Measurements from ENCODE around the gene ITGA7.
A peak's percentile ranks its signal among the peaks of the same experiment; 100 is the strongest.

DNA sequence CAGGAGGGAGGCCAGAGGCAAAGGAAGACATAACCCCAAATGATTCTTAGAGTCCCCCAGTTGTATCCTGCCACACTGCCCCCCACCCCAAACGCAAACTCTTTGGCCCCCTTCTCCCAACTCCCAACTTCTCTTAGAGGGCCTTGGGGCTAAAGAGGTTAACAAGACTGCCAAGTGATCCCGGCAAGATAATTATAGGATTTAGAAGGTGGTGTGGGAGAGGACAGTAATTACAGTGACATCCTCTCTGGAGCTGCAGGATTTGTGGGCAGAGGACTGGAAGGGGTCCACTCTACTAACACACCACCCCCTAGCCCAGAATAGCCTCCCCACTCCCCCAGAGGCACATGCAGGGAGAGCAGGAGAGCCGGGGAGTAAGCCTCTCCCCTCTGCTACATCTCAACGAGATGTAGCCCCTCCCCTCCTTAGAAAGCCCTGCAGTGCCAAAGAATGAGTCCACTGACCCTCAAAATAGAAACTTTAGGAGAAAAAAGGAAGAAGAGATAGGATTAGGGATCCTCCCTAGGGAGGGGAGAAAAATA is 29.9 kb upstream of the ITGA7 start:
- TF ChIP-seq EZH2phosphoT487 (IDR thresholded peaks at IDR 0.05; ENCODE audit: borderline replicate concordance, low read length), result no peak
- TF ChIP-seq, protein P1, sequence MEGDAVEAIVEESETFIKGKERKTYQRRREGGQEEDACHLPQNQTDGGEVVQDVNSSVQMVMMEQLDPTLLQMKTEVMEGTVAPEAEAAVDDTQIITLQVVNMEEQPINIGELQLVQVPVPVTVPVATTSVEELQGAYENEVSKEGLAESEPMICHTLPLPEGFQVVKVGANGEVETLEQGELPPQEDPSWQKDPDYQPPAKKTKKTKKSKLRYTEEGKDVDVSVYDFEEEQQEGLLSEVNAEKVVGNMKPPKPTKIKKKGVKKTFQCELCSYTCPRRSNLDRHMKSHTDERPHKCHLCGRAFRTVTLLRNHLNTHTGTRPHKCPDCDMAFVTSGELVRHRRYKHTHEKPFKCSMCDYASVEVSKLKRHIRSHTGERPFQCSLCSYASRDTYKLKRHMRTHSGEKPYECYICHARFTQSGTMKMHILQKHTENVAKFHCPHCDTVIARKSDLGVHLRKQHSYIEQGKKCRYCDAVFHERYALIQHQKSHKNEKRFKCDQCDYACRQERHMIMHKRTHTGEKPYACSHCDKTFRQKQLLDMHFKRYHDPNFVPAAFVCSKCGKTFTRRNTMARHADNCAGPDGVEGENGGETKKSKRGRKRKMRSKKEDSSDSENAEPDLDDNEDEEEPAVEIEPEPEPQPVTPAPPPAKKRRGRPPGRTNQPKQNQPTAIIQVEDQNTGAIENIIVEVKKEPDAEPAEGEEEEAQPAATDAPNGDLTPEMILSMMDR (IDR thresholded peaks at IDR 0.05; ENCODE audit: low read depth, low read length, poor library complexity, severe bottlenecking), result peak; percentile 40
